BJ (cell line): ENCODE measurements around the gene ITPKB. TPM values are rescaled to one million over a fixed set of nuclear protein-coding genes. Genes with fewer than 3 reads are reported as not detected.

Source experiments
- CTCF ChIA-PET: fragments of 350-600 bp; formaldehyde crosslinking; extraction: SDS; loops from one replicate; lab custom pipeline; 2021; ENCODE audit warnings: antibody characterized with exemption, inconsistent platforms; lab: Yijun Ruan, JAX
- POLR2A ChIA-PET: fragments of 300-600 bp; sonication (Branson Sonifier 250); formaldehyde crosslinking; extraction: SDS; loops from one replicate; lab custom pipeline; 2021; ENCODE audit warnings: antibody characterized with exemption; lab: Charles Lee
- DNase-seq: peaks from one replicate; pipeline ENCODE4 v3.0.0-alpha.2; 2011; ENCODE audit warnings: low read depth
- H3K27me3 ChIP-seq: 2 replicates; pipeline ENCODE4 v1.6.0; 2011; ENCODE audit warnings: low read length; ENCODE audit not compliant: control insufficient read depth, insufficient read depth
- H3K36me3 ChIP-seq: 2 replicates; pipeline ENCODE4 v1.5.1; 2011; ENCODE audit warnings: low read length; ENCODE audit not compliant: control insufficient read depth, insufficient read depth
- H3K4me3 ChIP-seq: 2 replicates; pipeline ENCODE4 v1.5.1; 2011; ENCODE audit warnings: low read depth, mild to moderate bottlenecking, control low read depth, low read length
- polyA plus RNA-seq: library from polyadenylated mRNA; depleted of rRNA; stranded (reverse); fragments of >200 nt; gene quantifications from 2 replicates; pipeline ENCODE4 v1.2.3, GENCODE V29; 2011
- TF ChIP-seq, protein P1 (sequence below): IDR thresholded peaks from 2 replicates; pipeline ENCODE4 v1.5.1; 2011; ENCODE audit warnings: low read depth, mild to moderate bottlenecking, control low read depth, inconsistent platforms, low read length, moderate library complexity; ENCODE audit not compliant: insufficient read depth

The ITPKB gene
- polyA plus RNA-seq, 1 experiment, result 1.4 TPM

DNA sequence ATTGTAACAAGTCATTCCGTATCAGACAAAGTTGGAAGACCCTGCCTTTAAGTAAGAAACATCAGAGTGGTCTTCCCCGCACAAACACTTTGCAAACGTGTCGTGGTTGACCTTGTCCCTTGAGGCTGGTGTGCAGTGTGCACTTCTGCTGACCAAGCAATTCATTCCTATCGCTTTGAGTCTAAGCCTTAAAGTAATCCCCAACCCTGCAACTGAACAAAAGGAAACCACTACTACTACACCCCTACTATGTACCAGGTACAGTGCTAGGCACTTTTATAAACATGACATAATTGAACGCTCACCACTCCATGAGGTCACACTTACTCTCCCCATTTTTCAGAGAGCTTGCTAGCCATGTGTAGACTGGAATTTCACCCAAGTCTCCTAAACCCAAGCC lies 10.6 kb downstream of the ITPKB start:
- ChIA-PET POLR2A (no interaction called here), CTCF (interaction anchor here (0.7 to 1.3 kb wide), 2 partner anchors 50 to 90 kb away, joined by 3 read pairs; no protein-coding TSS in a partner anchor)
- DNase-seq, result no peak
- Histone ChIP-seq H3K36me3 (0 out of 2 replicates have a peak, but pooled peaks cover 2% of the 10 kb centered on the region), H3K4me3 (no peak overlapping the region), H3K27me3 (no peaks in the 10 kb centered on the region)
- TF ChIP-seq, protein P1, sequence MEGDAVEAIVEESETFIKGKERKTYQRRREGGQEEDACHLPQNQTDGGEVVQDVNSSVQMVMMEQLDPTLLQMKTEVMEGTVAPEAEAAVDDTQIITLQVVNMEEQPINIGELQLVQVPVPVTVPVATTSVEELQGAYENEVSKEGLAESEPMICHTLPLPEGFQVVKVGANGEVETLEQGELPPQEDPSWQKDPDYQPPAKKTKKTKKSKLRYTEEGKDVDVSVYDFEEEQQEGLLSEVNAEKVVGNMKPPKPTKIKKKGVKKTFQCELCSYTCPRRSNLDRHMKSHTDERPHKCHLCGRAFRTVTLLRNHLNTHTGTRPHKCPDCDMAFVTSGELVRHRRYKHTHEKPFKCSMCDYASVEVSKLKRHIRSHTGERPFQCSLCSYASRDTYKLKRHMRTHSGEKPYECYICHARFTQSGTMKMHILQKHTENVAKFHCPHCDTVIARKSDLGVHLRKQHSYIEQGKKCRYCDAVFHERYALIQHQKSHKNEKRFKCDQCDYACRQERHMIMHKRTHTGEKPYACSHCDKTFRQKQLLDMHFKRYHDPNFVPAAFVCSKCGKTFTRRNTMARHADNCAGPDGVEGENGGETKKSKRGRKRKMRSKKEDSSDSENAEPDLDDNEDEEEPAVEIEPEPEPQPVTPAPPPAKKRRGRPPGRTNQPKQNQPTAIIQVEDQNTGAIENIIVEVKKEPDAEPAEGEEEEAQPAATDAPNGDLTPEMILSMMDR, result no peak

DNA sequence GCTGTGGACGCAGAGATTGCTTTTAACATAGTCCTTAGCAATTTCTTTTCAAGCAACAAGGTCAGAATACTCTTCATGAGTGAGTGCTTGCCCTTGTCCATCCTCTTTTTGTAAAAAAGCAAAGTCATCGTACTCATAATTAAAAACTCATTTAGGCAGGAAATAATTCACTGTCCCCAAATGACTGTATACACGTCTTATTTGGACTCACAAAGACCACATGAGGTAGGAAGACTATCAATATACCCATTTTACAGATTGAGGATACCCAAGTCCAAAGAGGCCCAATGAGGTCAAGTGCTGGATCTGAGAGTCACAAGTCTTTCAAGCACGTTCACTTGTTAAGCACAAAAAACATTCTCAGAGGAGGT lies 13.2 kb downstream of the ITPKB start:
- CTCF ChIA-PET, result no interaction called here

DNA sequence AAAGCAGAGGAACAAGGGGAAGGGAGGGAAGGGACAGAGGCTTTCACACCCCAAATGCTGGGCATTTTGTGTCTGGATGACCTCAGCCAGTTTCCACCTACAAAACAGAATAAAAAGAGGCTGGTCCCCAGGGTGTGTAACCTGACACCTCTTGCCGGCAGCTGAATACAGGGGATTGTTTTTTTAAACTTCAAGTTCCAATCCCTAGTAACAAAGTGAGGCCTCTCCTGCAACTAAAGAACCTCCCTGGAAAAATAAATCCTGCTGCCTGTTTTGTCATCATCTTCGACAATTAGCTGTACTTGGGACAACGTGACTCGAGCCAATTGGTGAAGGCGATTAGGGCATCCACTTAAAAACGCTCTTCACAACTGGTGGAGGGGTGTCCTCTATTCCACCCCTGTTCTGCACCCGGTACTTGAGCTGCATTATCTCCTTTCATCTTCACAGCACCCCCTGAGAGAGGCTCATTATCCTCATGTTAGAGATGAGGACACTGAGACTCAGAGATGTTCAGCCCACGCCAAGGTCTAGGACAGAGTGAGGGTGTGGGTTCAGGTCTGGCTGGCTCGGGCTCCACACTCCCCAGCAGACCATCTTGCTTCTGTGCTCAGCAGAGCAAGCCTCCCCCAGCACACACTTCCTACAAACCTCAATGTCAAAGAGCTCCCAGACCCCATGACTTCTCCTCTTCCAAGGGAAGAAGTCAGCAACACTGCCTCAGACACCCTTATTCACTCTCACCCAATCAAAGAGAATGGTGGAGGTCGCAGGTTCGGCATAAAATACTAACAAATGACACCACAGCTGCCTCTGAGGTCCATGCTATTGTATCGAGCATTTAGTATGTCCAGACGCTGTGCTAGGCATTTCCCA lies 15.2 kb downstream of the ITPKB start:
- DNase-seq, result no peak
- Histone ChIP-seq H3K36me3 (no peaks in the 10 kb centered on the region), H3K4me3 (no peak overlapping the region), H3K27me3 (no peaks in the 10 kb centered on the region)
- TF ChIP-seq, protein P1, result no peak
- ChIA-PET POLR2A (no interaction called here), CTCF (interaction anchor here (0.9 to 1.2 kb wide), 2 partner anchors 9 to 16 kb away, joined by 3 read pairs; no protein-coding TSS in a partner anchor)

More for the DNA sequence above, 13.2 kb downstream of the ITPKB start:
- Histone ChIP-seq H3K4me3 (no peak overlapping the region), H3K36me3 (no peaks in the 10 kb centered on the region), H3K27me3 (no peaks in the 10 kb centered on the region)
- TF ChIP-seq, protein P1, result no peak
- no peak for DNase-seq
- POLR2A ChIA-PET, result interaction anchor here (0.6 kb wide), 1 partner anchor 53 kb away, joined by 3 read pairs; no protein-coding TSS in a partner anchor

DNA sequence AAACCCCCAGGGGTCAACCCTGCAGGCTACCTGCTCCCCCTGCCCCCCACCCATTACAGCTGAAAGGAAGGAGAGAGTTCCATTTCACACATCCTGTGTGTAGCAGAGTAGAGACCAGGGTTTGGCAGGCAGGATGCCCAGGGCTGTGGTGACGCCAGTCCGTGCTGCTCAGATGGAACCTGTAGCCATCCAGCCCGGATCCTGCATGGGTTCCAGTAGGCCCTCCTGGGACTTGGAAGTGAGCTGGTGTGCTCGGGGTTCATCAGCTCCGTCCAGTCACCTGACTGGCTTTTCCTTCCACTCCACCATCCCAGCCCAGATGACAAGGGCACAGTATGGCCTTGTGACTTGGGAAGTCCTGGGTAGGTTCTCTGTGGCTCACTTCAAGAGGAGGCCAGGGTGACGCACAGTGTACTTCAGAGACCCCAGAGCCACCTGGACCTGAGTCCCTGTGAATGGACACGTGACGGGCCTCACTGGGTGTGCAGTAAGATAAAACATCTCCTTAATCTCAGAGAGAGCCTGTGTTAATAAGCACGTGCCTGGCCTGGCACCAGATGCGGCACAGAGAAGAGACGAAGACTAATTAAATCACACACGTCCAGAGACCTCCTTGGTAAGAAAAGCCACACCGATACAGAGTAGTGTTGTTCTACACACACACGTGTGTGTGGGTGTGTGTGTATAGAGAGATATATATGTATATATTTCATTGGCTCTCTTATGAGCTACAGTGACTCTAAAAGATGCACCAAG lies 16.0 kb downstream of the ITPKB start:
- POLR2A ChIA-PET, result no interaction called here
- no peak overlapping the region for H3K4me3 ChIP-seq
- TF ChIP-seq, protein P1, result no peak
- CTCF ChIA-PET, result interaction anchor here (0.9 to 1.2 kb wide), 2 partner anchors 10 to 15 kb away, joined by 3 read pairs; no protein-coding TSS in a partner anchor
- H3K36me3 ChIP-seq, result no peaks in the 10 kb centered on the region
- no peak for DNase-seq
- H3K27me3 ChIP-seq, result no peaks in the 10 kb centered on the region
